K562 treated with DMSO at 1 percent for 48 hours (cell line): ENCODE data around the gene AICDA. TPM values are rescaled to one million over a fixed set of nuclear protein-coding genes. Genes with fewer than 3 reads are reported as not detected.

Experiments
- total RNA-seq: library from RNA; unstranded; fragments of 300-600 nt; gene quantifications from 2 replicates; pipeline ENCODE4 v1.2.3, GENCODE V29; 2022; ENCODE audit warnings: low replicate concordance; ENCODE audit errors: extremely low read depth

Gene AICDA
- not detected in 2 replicates for total RNA-seq

DNA sequence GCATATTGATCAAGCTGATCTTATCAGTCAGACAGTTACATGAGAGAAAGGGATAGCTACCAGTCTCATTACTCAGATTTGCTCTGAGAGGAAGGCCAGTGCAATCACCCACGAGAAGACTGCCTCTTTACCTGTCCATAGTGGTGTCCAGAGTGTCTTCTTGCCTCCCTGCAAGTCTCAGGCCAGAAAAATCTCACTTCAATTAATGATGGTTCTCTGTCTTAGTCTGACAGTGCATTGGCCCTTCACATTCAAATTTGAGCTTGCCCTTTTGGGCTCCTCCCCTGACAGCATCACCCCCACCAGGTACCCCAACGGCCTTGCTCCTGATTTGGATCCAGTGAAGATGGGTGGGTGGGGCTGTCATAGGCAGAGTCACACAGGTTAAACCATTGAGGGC, at the start of gene AICDA:
Gene AICDA (minus strand): TSS at position 231 of the 400 bp plus-strand sequence. CDS start 92 bp downstream, at position 139.

Other genes starting within 250 kb of the AICDA start
- not detected in 2 replicates for gene CLEC6A, start 156.9 kb downstream of the AICDA start, total RNA-seq
- not detected in 2 replicates for gene CLEC4D, start 99.4 kb downstream of the AICDA start, total RNA-seq
- gene CLEC4E, start 72.0 kb downstream of the AICDA start, total RNA-seq, result not detected in 2 replicates
- not detected in 2 replicates for gene MFAP5, start 50.0 kb upstream of the AICDA start, total RNA-seq
- not detected in 2 replicates for gene RIMKLB, start 85.1 kb upstream of the AICDA start, total RNA-seq
- not detected in 2 replicates for gene A2ML1, start 209.8 kb upstream of the AICDA start, total RNA-seq